Neural progenitor cell (in vitro differentiated cells): ENCODE results near the gene PTPRN2. TPM values are rescaled to one million over a fixed set of nuclear protein-coding genes. Genes with fewer than 3 reads are reported as not detected.

Source experiments
- DNase-seq: peaks from one replicate; pipeline ENCODE4 v3.0.0-alpha.2; 2016; ENCODE audit warnings: low spot score
- H2AFZ ChIP-seq: fragments of 200-600 bp; sonication (generic); replicated peaks from 2 replicates; pipeline ENCODE4 v1.6.1; 2016; ENCODE audit warnings: antibody characterized with exemption
- H3F3A ChIP-seq: fragments of 200-600 bp; sonication (generic); 2 replicates; pipeline ENCODE4 v1.6.1; 2016; ENCODE audit warnings: antibody characterized with exemption, low read depth
- H3K27ac ChIP-seq: fragments of 200-600 bp; sonication (generic); 2 replicates; pipeline ENCODE4 v1.5.1; 2016; ENCODE audit warnings: mild to moderate bottlenecking
- H3K27me3 ChIP-seq: fragments of 200-600 bp; sonication (generic); 2 replicates; pipeline ENCODE4 v1.6.1; 2016; ENCODE audit warnings: mild to moderate bottlenecking, moderate library complexity
- H3K36me3 ChIP-seq: fragments of 200-600 bp; sonication (generic); 2 replicates; pipeline ENCODE4 v1.5.1; 2016
- H3K4me1 ChIP-seq: fragments of 200-600 bp; sonication (generic); 2 replicates; pipeline ENCODE4 v1.6.1; 2016; ENCODE audit warnings: mixed run types
- H3K4me2 ChIP-seq: fragments of 200-600 bp; sonication (generic); 2 replicates; pipeline ENCODE4 v1.6.1; 2016
- H3K4me3 ChIP-seq: fragments of 200-600 bp; sonication (generic); 2 replicates; pipeline ENCODE4 v1.5.1; 2016
- H3K79me2 ChIP-seq: fragments of 200-600 bp; sonication (generic); 2 replicates; pipeline ENCODE4 v1.6.1; 2016; ENCODE audit warnings: low read depth
- H3K9ac ChIP-seq: fragments of 200-600 bp; sonication (generic); 2 replicates; pipeline ENCODE4 v1.6.1; 2016
- H3K9me3 ChIP-seq: fragments of 200-600 bp; sonication (generic); 2 replicates; pipeline ENCODE4 v1.5.1; 2016; ENCODE audit warnings: low read depth
- H4K20me1 ChIP-seq: fragments of 200-600 bp; sonication (generic); 2 replicates; pipeline ENCODE4 v1.6.1; 2016; ENCODE audit warnings: low read depth
- H3K27ac Mint-ChIP-seq: 3 replicates; pipeline ENCODE4 v1.8.0; 2021; ENCODE audit warnings: mixed read lengths
- H3K27me3 Mint-ChIP-seq: 2 replicates; pipeline ENCODE4 v1.8.0; 2022; ENCODE audit warnings: low read depth, mild to moderate bottlenecking, inconsistent platforms, moderate library complexity, mixed read lengths; ENCODE audit not compliant: insufficient read depth
- H3K36me3 Mint-ChIP-seq: 3 replicates; pipeline ENCODE4 v1.8.0; 2021; ENCODE audit warnings: mixed read lengths
- H3K4me1 Mint-ChIP-seq: 3 replicates; pipeline ENCODE4 v1.8.0; 2021; ENCODE audit warnings: mixed read lengths
- H3K4me3 Mint-ChIP-seq: 3 replicates; pipeline ENCODE4 v1.8.0; 2021; ENCODE audit warnings: mild to moderate bottlenecking, moderate library complexity, mixed read lengths
- H3K9me3 Mint-ChIP-seq: 3 replicates; pipeline ENCODE4 v1.8.0; 2020; ENCODE audit warnings: mixed read lengths
- CTCF ChIP-seq: fragments of 200-600 bp; sonication (generic); IDR thresholded peaks from 2 replicates; pipeline ENCODE4 v1.5.1; 2017; ENCODE audit warnings: antibody characterized with exemption, mild to moderate bottlenecking
- EZH2 ChIP-seq: fragments of 200-600 bp; sonication (generic); IDR thresholded peaks from 2 replicates; pipeline ENCODE4 v1.6.1; 2017; ENCODE audit warnings: antibody characterized with exemption, mild to moderate bottlenecking, moderate library complexity
- EZH2phosphoT487 ChIP-seq: fragments of 200-600 bp; sonication (generic); IDR thresholded peaks from 2 replicates; pipeline ENCODE4 v1.6.1; 2017; ENCODE audit warnings: antibody characterized with exemption
- total RNA-seq: library from RNA; depleted of rRNA; stranded (reverse); fragments of >200 nt; gene quantifications from 2 replicates; pipeline ENCODE4 v1.2.3, GENCODE V29; 2015; ENCODE audit warnings: low replicate concordance

PTPRN2 gene
- total RNA-seq, 1 donor from 2014 or later: 3.0 TPM

DNA sequence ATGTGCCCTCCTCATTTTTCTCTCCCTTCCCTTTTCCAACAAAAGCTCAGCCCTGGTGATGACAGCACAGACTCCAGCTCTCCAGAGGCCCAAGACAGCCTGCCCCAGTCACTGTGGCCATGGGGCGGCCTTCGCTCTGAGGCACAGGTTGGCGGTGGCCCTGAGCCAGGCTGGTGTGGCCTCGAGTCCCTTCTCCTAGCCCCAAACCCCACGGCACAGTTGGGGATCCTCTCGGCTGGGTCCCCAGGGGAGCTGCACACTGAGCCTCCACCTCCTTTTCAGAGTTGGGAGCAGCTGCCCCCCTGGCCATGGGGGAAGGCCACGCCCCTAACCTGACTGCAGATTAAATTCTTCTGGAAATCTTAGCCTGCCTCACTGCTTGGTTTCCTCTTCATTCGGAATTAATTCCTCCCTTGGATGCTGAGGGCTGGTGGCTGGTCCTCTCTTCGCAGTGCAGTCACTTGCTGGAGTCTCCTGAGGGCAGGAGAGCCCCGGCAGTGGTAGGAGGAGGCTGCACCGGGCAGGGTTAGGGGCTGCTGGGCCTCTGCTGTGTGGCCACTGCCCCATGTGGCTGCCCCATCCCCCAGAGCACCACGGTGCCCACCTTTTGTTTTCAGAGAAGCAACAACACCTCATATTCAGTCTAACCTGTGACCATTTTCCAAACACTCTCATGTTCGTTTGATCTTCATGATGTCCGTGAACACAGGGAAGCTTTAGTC, 824.2 kb downstream of the PTPRN2 start:
- Histone ChIP-seq H3K4me1 (no peaks in the 10 kb centered on the region), H3K9ac (no peak overlapping the region), H3K79me2 (no peaks in the 10 kb centered on the region), H2AFZ (no peak overlapping the region), H3K27ac (no peak overlapping the region), H4K20me1 (no peaks in the 10 kb centered on the region), H3K4me3 (no peak overlapping the region), H3K36me3 (no peaks in the 10 kb centered on the region), H3K4me2 (no peak overlapping the region), H3F3A (no peaks in the 10 kb centered on the region), H3K27me3 (no peaks in the 10 kb centered on the region), H3K9me3 (no peaks in the 10 kb centered on the region)
- no peak overlapping the region for H3K4me3 Mint-ChIP-seq
- no peaks in the 10 kb centered on the region for H3K36me3 Mint-ChIP-seq
- H3K27me3 Mint-ChIP-seq: peaks cover 9% of the 10 kb centered on the region
- TF ChIP-seq EZH2phosphoT487 (no peak), CTCF (no peak), EZH2 (no peak)
- H3K4me1 Mint-ChIP-seq: peaks cover 20% of the 10 kb centered on the region
- H3K27ac Mint-ChIP-seq: no peak overlapping the region
- DNase-seq: no peak
- H3K9me3 Mint-ChIP-seq: peaks cover 25% of the 10 kb centered on the region

- H2AFZ ChIP-seq: no peak overlapping the region
- Mint-ChIP-seq H3K9me3 (peaks cover 25% of the 10 kb centered on the region), H3K4me1 (peaks cover 14% of the 10 kb centered on the region), H3K27me3 (peaks cover 7% of the 10 kb centered on the region), H3K36me3 (no peaks in the 10 kb centered on the region), H3K4me3 (no peak overlapping the region), H3K27ac (no peak overlapping the region)
- no peak overlapping the region for H3K9ac ChIP-seq
- H3K4me2 ChIP-seq: no peak overlapping the region
- no peak overlapping the region for H3K27ac ChIP-seq
- H4K20me1 ChIP-seq: no peaks in the 10 kb centered on the region
- DNase-seq: no peak
- no peaks in the 10 kb centered on the region for H3K9me3 ChIP-seq
- H3K36me3 ChIP-seq: no peaks in the 10 kb centered on the region
- no peaks in the 10 kb centered on the region for H3K4me1 ChIP-seq
- H3K4me3 ChIP-seq: no peak overlapping the region
- no peak for TF ChIP-seq EZH2phosphoT487
- TF ChIP-seq CTCF: no peak
- no peak for TF ChIP-seq EZH2
- no peaks in the 10 kb centered on the region for H3K27me3 ChIP-seq
- no peaks in the 10 kb centered on the region for H3K79me2 ChIP-seq
- no peaks in the 10 kb centered on the region for H3F3A ChIP-seq
Observed at GRCh38 chr7:157762824-157763223, 824.8 kb downstream of the PTPRN2 start.

GRCh38 chr7:157760004-157760730, 827.5 kb downstream of the PTPRN2 start:
- H3K27ac Mint-ChIP-seq: peak overlapping the region; percentile 7
- H3K36me3 Mint-ChIP-seq: no peaks in the 10 kb centered on the region
- no peaks in the 10 kb centered on the region for H3K79me2 ChIP-seq
- no peak overlapping the region for H3K9ac ChIP-seq
- H3K4me3 Mint-ChIP-seq: no peak overlapping the region
- H3K9me3 ChIP-seq: no peaks in the 10 kb centered on the region
- no peak overlapping the region for H2AFZ ChIP-seq
- H3K27me3 ChIP-seq: no peaks in the 10 kb centered on the region
- no peak overlapping the region for H3K27ac ChIP-seq
- no peaks in the 10 kb centered on the region for H3K4me1 ChIP-seq
- H3K9me3 Mint-ChIP-seq: peaks cover 12% of the 10 kb centered on the region
- no peaks in the 10 kb centered on the region for H3F3A ChIP-seq
- peaks cover 16% of the 10 kb centered on the region for H3K4me1 Mint-ChIP-seq
- TF ChIP-seq EZH2 (no peak), CTCF (peak; percentile 46), EZH2phosphoT487 (no peak)
- peaks cover 4% of the 10 kb centered on the region for H3K27me3 Mint-ChIP-seq
- H3K4me3 ChIP-seq: no peak overlapping the region
- H3K4me2 ChIP-seq: no peak overlapping the region
- DNase-seq: peak; percentile 39
- no peaks in the 10 kb centered on the region for H4K20me1 ChIP-seq
- no peaks in the 10 kb centered on the region for H3K36me3 ChIP-seq
